ENCODE measurements around the gene TOLLIP.

DNA sequence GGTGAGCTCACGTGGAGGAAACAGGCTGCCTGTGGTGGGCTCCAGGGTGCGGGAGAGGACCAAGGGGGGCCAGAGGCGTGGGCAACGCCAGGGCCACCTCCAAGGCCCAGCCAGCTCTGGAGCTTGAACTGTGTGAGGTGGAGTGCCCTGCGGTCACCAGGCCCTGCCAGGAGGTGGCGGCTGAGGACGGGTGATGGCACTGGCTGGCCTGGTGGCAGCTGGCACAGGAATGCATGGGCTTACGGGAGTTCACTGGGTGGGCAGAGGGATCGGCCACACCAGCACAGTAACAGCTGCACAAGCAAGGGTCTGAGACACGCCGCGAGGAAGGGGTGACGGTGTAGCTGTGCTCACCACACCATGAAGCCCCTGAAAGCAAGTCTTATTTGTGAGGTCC is 15.8 kb downstream of the TOLLIP start:
- TF ChIP-seq, protein P1, sequence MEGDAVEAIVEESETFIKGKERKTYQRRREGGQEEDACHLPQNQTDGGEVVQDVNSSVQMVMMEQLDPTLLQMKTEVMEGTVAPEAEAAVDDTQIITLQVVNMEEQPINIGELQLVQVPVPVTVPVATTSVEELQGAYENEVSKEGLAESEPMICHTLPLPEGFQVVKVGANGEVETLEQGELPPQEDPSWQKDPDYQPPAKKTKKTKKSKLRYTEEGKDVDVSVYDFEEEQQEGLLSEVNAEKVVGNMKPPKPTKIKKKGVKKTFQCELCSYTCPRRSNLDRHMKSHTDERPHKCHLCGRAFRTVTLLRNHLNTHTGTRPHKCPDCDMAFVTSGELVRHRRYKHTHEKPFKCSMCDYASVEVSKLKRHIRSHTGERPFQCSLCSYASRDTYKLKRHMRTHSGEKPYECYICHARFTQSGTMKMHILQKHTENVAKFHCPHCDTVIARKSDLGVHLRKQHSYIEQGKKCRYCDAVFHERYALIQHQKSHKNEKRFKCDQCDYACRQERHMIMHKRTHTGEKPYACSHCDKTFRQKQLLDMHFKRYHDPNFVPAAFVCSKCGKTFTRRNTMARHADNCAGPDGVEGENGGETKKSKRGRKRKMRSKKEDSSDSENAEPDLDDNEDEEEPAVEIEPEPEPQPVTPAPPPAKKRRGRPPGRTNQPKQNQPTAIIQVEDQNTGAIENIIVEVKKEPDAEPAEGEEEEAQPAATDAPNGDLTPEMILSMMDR (IDR thresholded peaks at IDR 0.05 in 4 of 5, conservative IDR thresholded peaks at IDR 0.05 in 1 of 5): peak in 4 of 5 experiments; percentile 23 to 49 (median 42)
- no peak for TF ChIP-seq POLR2A (IDR thresholded peaks at IDR 0.05)
